NCI-H2227 (cell line): ENCODE data around the gene CRYL1.
A peak's percentile ranks its signal among the peaks of the same experiment; 100 is the strongest.

Source experiments
- DNase-seq: peaks from one replicate; lab custom pipeline; 2025; ENCODE audit not compliant: unreplicated experiment; lab: John Stamatoyannopoulos, UW

CRYL1 gene

GRCh38 chr13:20383058-20383457, 142.6 kb downstream of the CRYL1 start:
- peak; percentile 32 for DNase-seq

GRCh38 chr13:20381401-20381800, 144.3 kb downstream of the CRYL1 start:
- DNase-seq: no peak

- no peak for DNase-seq
Observed at GRCh38 chr13:20378721-20379120, 146.9 kb downstream of the CRYL1 start.

- DNase-seq: no peak
Observed at GRCh38 chr13:20377720-20378119, 147.9 kb downstream of the CRYL1 start.

GRCh38 chr13:20375871-20376270, 149.8 kb downstream of the CRYL1 start:
- DNase-seq: no peak

GRCh38 chr13:20373861-20374260, 151.8 kb downstream of the CRYL1 start:
- DNase-seq: no peak

GRCh38 chr13:20371825-20372224, 153.8 kb downstream of the CRYL1 start:
- DNase-seq: no peak

- DNase-seq: no peak
Observed at GRCh38 chr13:20370815-20371421, 154.7 kb downstream of the CRYL1 start.

- DNase-seq: no peak
Observed at GRCh38 chr13:20369886-20370361, 155.7 kb downstream of the CRYL1 start.

GRCh38 chr13:20366056-20366455, 159.6 kb downstream of the CRYL1 start:
- DNase-seq: no peak

- DNase-seq: no peak
Observed at GRCh38 chr13:20363603-20364002, 162.1 kb downstream of the CRYL1 start.

- DNase-seq: no peak
Observed at GRCh38 chr13:20363172-20363571, 162.5 kb downstream of the CRYL1 start.

- no peak for DNase-seq
Observed at GRCh38 chr13:20362484-20363041, 163.1 kb downstream of the CRYL1 start.

GRCh38 chr13:20360835-20361412, 164.7 kb downstream of the CRYL1 start:
- no peak for DNase-seq

GRCh38 chr13:20360041-20360491, 165.6 kb downstream of the CRYL1 start:
- no peak for DNase-seq

GRCh38 chr13:20359335-20359734, 166.3 kb downstream of the CRYL1 start:
- DNase-seq: no peak

- DNase-seq: no peak
Observed at GRCh38 chr13:20358022-20358421, 167.6 kb downstream of the CRYL1 start.

- DNase-seq: no peak
Observed at GRCh38 chr13:20356444-20356843, 169.2 kb downstream of the CRYL1 start.

- no peak for DNase-seq
Observed at GRCh38 chr13:20354722-20355121, 170.9 kb downstream of the CRYL1 start.

- no peak for DNase-seq
Observed at GRCh38 chr13:20353973-20354372, 171.7 kb downstream of the CRYL1 start.
